ENCODE measurements around the gene AHCYL2. TPM values are rescaled to one million over a fixed set of nuclear protein-coding genes. Genes with fewer than 3 reads are reported as not detected.
A peak's percentile ranks its signal among the peaks of the same experiment; 100 is the strongest.

AHCYL2 gene
- polyA plus RNA-seq, 3 donors: 10.7 to 14.6 (median 12.1) TPM

DNA sequence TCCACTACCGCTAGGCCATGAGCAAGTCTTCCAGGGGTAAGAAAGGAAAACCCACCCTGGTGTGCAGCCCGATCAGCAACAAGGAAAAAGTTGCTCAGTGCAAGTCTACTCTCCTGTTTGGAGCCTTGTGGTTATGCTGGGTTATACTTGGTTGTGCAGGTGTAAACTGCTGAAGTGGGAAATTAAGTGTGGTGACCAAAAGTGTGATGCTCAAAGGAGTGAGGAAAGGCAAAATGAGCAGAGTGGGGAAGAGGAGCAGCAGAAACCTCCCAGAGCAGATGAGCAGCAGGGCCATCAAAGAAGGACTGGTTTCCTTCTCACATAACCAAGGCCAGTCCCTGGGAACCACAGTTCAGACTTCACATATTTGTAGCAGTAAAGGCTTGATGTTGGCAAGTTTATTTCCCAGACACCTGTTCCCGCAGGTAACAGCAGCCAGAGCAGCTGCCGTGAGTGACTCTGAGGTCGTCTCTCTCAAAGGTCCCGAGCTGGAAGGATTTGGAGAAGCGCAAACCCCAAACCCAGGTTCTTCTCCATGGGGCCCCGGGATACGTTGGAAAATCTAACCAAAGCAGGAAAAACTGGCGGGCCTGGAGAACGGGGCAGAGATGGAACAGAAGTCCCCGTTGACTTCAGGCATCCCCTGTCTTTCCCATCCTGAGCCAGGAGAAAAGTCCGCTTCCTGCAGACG lies 37.0 kb upstream of the AHCYL2 start:
- H3K4me3 Mint-ChIP-seq: peak overlapping the region; percentile 83 to 84
- no peaks in the 10 kb centered on the region for H3K79me2 ChIP-seq (ENCODE audit: insufficient read depth, low read length)
- H3K27ac Mint-ChIP-seq: peak overlapping the region in 1 of 7 donors; percentile 20
- H3K4me1 ChIP-seq (ENCODE audit: control insufficient read depth in 1 of 2, insufficient read depth in 2 of 2, low read length in 2 of 2): peaks cover 12 to 18% of the 10 kb centered on the region in 2 donors
- H3K9me3 ChIP-seq (replicated peaks in 1 of 2; ENCODE audit: control insufficient read depth in 1 of 2, insufficient read depth in 1 of 2, low read length in 2 of 2): peaks cover 0 to 3% of the 10 kb centered on the region in 2 donors
- no peak overlapping the region for H3K27ac ChIP-seq (ENCODE audit: low read depth in 1 of 2, low read length in 2 of 2)
- peaks cover 43 to 54% (median 49%) of the 10 kb centered on the region in 3 donors for H3K27me3 Mint-ChIP-seq (ENCODE audit: low read depth in 3 of 3)
- 28% methylated on average over 12 of the region's 14 CpGs for WGBS (ENCODE audit: insufficient coverage)
- H3K4me2 ChIP-seq (replicated peaks; ENCODE audit: extremely low read depth, low read length, poor library complexity, severe bottlenecking): peak overlapping the region; percentile 90
- DNase-seq: no peak
- TF ChIP-seq, protein P1, sequence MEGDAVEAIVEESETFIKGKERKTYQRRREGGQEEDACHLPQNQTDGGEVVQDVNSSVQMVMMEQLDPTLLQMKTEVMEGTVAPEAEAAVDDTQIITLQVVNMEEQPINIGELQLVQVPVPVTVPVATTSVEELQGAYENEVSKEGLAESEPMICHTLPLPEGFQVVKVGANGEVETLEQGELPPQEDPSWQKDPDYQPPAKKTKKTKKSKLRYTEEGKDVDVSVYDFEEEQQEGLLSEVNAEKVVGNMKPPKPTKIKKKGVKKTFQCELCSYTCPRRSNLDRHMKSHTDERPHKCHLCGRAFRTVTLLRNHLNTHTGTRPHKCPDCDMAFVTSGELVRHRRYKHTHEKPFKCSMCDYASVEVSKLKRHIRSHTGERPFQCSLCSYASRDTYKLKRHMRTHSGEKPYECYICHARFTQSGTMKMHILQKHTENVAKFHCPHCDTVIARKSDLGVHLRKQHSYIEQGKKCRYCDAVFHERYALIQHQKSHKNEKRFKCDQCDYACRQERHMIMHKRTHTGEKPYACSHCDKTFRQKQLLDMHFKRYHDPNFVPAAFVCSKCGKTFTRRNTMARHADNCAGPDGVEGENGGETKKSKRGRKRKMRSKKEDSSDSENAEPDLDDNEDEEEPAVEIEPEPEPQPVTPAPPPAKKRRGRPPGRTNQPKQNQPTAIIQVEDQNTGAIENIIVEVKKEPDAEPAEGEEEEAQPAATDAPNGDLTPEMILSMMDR (IDR thresholded peaks at IDR 0.05): no peak
- no peaks in the 10 kb centered on the region for H3K36me3 ChIP-seq (replicated peaks in 1 of 2; ENCODE audit: control insufficient read depth in 1 of 2, insufficient read depth in 2 of 2, low read length in 2 of 2)
- H3K27me3 ChIP-seq (ENCODE audit: control insufficient read depth in 2 of 2, insufficient read depth in 2 of 2, low read length in 2 of 2): peaks cover 35 to 43% of the 10 kb centered on the region in 2 donors
- peaks cover 21% of the 10 kb centered on the region for H3K4me1 Mint-ChIP-seq
- H2AFZ ChIP-seq (ENCODE audit: insufficient read depth, low read depth, low read length, poor library complexity, severe bottlenecking): peak overlapping the region; percentile 89
- H4K20me1 ChIP-seq (ENCODE audit: insufficient read depth, low read length): no peaks in the 10 kb centered on the region
- H3K9me3 Mint-ChIP-seq: peaks cover 0 to 8% (median 7%) of the 10 kb centered on the region in 7 donors
- intact Hi-C loops (cut with micrococcal nuclease): no loop called here
- peak overlapping the region in 2 of 3 experiments; percentile 28 to 78 for H3K4me3 ChIP-seq (replicated peaks in 1 of 3; ENCODE audit: low read depth in 2 of 3, low read length in 3 of 3)
- H3K36me3 Mint-ChIP-seq: peaks cover 4 to 12% of the 10 kb centered on the region in 2 donors
- H3K9ac ChIP-seq (ENCODE audit: insufficient read depth, low read length, poor library complexity, severe bottlenecking): peak overlapping the region; percentile 61

- no peaks in the 10 kb centered on the region for H3K79me2 ChIP-seq (ENCODE audit: insufficient read depth, low read length)
- intact Hi-C loops (cut with micrococcal nuclease): no loop called here
- TF ChIP-seq, protein P1 (IDR thresholded peaks at IDR 0.05): no peak
- peak within 1 kb of the TSS; percentile 89 for H2AFZ ChIP-seq (ENCODE audit: insufficient read depth, low read depth, low read length, poor library complexity, severe bottlenecking)
- H3K36me3 ChIP-seq (replicated peaks in 1 of 2; ENCODE audit: control insufficient read depth in 1 of 2, insufficient read depth in 2 of 2, low read length in 2 of 2): no peaks in the 10 kb centered on the region
- no peak for DNase-seq
- Mint-ChIP-seq H3K36me3 (peaks cover 4 to 12% of the 10 kb centered on the region in 2 donors), H3K27me3 (ENCODE audit: low read depth in 3 of 3) (peaks cover 44 to 54% (median 49%) of the 10 kb centered on the region in 3 donors), H3K4me3 (peak within 1 kb of the TSS; percentile 83 to 90), H3K4me1 (peaks cover 21% of the 10 kb centered on the region), H3K9me3 (peaks cover 0 to 8% (median 7%) of the 10 kb centered on the region in 7 donors), H3K27ac (peak within 1 kb of the TSS in 1 of 7 donors; percentile 20)
- H3K4me3 ChIP-seq (replicated peaks in 1 of 3; ENCODE audit: low read depth in 2 of 3, low read length in 3 of 3): peak within 1 kb of the TSS; percentile 28 to 78 (median 37)
- under 1% methylated on average over 43 of the region's 48 CpGs for WGBS (ENCODE audit: insufficient coverage)
- peaks cover 12 to 18% of the 10 kb centered on the region in 2 donors for H3K4me1 ChIP-seq (ENCODE audit: control insufficient read depth in 1 of 2, insufficient read depth in 2 of 2, low read length in 2 of 2)
- H3K4me2 ChIP-seq (replicated peaks; ENCODE audit: extremely low read depth, low read length, poor library complexity, severe bottlenecking): peak within 1 kb of the TSS; percentile 90
- H4K20me1 ChIP-seq (ENCODE audit: insufficient read depth, low read length): no peaks in the 10 kb centered on the region
- H3K9ac ChIP-seq (ENCODE audit: insufficient read depth, low read length, poor library complexity, severe bottlenecking): peak within 1 kb of the TSS; percentile 61
- H3K27ac ChIP-seq (ENCODE audit: low read depth in 1 of 2, low read length in 2 of 2): no peak within 1 kb of the TSS
- peaks cover 35 to 43% of the 10 kb centered on the region in 2 donors for H3K27me3 ChIP-seq (ENCODE audit: control insufficient read depth in 2 of 2, insufficient read depth in 2 of 2, low read length in 2 of 2)
- peaks cover 0 to 3% of the 10 kb centered on the region in 2 donors for H3K9me3 ChIP-seq (replicated peaks in 1 of 2; ENCODE audit: control insufficient read depth in 1 of 2, insufficient read depth in 1 of 2, low read length in 2 of 2)
Measured at GRCh38 chr7:129188372-129188891, 36.4 kb upstream of the AHCYL2 start, which contains the start of gene SMO. Gene SMO, plus strand, starts transcription at chr7:129188633. Its CDS starts 519 bp downstream, at chr7:129189152.
